BE2C (cell line): ENCODE results near the gene PARD3.

Source experiments
- DNase-seq: peaks from one replicate; pipeline ENCODE4 v3.0.0-alpha.2; 2020
- H3K27me3 ChIP-seq: fragments of 250-450 bp; sonication (Bioruptor Pico); 2 replicates; pipeline ENCODE4 v1.5.1; 2020; ENCODE audit warnings: mild to moderate bottlenecking
- H3K36me3 ChIP-seq: fragments of 250-450 bp; sonication (Bioruptor Pico); 2 replicates; pipeline ENCODE4 v1.5.1; 2020; ENCODE audit warnings: mild to moderate bottlenecking
- H3K4me1 ChIP-seq: fragments of 250-450 bp; sonication (Bioruptor Pico); 2 replicates; pipeline ENCODE4 v1.5.1; 2020
- H3K4me3 ChIP-seq: 2 replicates; pipeline ENCODE4 v1.5.1; 2011; ENCODE audit warnings: low read depth, low read length
- H3K9me3 ChIP-seq: fragments of 250-450 bp; sonication (Bioruptor Pico); 2 replicates; pipeline ENCODE4 v1.5.1; 2020
- CTCF ChIP-seq: IDR thresholded peaks from 2 replicates; pipeline ENCODE4 v1.5.1; 2012; ENCODE audit warnings: mild to moderate bottlenecking, low read depth, low read length

Gene PARD3

DNA sequence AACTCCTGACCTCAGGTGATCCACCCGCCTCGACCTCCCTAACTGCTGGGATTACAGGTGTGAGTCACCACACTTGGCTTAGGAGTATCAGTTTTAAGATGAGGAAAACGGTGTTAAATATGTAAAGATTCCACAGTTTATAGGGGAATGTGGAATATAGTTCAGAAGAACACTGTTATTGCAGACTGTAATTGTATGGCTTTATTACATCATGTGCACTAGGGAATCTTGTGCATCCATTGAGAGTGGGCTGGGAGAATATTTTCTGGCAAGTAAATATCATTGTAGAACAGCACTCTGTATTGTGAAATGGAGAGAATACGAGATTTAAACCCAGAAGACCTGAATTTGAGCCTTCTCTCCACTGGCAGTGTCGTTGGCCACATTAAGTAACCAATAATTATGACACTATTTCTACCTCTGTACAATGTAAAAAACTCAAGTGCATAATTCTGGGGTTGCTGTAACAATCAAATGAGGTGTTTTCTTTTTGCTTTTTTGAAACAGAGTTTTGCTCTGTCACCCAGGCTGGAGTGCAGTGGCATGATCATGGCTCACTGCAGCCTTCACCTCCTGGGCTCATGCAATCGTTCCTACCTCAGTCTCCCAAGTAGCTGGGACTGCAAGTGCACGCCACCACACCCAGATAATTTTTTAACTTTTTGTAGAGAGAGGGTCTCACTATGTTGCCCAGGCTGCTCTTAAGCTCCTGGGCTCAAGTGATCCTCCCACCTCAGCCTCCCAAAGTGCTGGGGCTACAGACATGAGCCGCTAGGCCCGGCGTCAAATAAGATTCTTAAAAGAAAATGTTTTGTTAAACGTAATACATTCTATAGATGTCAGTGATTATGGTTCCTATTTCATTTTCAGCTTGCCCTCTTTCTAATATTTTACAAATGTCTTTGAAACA, 12.0 kb upstream of the PARD3 start:
- no peak overlapping the region for H3K4me3 ChIP-seq
- no peak for TF ChIP-seq CTCF
- H3K4me1 ChIP-seq = no peaks in the 10 kb centered on the region
- DNase-seq = no peak
- H3K9me3 ChIP-seq = no peaks in the 10 kb centered on the region
- no peaks in the 10 kb centered on the region for H3K36me3 ChIP-seq
- H3K27me3 ChIP-seq = no peaks in the 10 kb centered on the region

DNA sequence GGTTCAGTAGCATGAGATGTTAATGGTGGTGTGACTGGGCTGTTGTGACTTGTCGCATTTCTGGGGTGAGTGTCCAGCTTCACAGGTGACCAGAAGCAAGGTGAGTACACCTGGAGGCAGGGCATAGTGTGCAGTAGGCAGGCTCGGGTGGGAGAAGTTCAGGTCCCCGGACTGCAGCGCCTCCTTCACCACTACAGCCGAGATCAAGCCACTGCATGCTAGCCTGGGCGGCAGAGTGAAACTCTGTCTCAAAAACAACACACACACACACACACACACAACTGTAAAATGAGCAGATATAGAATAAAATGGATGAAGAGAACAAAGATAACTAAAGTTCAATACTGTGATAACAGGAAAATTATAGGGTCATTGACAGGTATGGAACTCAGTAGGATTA, 11.1 kb upstream of the PARD3 start:
- no peak overlapping the region for H3K4me3 ChIP-seq
- H3K27me3 ChIP-seq = no peaks in the 10 kb centered on the region
- no peak for DNase-seq
- no peak for TF ChIP-seq CTCF
- H3K4me1 ChIP-seq = no peaks in the 10 kb centered on the region
- H3K36me3 ChIP-seq = no peaks in the 10 kb centered on the region
- no peaks in the 10 kb centered on the region for H3K9me3 ChIP-seq

GRCh38 chr10:34825414-34825813, 10.3 kb upstream of the PARD3 start:
- H3K4me3 ChIP-seq = no peak overlapping the region
- no peak for DNase-seq
- H3K9me3 ChIP-seq = no peaks in the 10 kb centered on the region
- TF ChIP-seq CTCF = no peak
- no peaks in the 10 kb centered on the region for H3K4me1 ChIP-seq
- no peaks in the 10 kb centered on the region for H3K27me3 ChIP-seq
- H3K36me3 ChIP-seq = no peaks in the 10 kb centered on the region

GRCh38 chr10:34824870-34825269, 9.8 kb upstream of the PARD3 start:
- no peak for TF ChIP-seq CTCF
- no peaks in the 10 kb centered on the region for H3K4me1 ChIP-seq
- H3K4me3 ChIP-seq = no peak overlapping the region
- H3K36me3 ChIP-seq = no peaks in the 10 kb centered on the region
- DNase-seq = no peak
- H3K27me3 ChIP-seq = no peaks in the 10 kb centered on the region
- no peaks in the 10 kb centered on the region for H3K9me3 ChIP-seq

DNA sequence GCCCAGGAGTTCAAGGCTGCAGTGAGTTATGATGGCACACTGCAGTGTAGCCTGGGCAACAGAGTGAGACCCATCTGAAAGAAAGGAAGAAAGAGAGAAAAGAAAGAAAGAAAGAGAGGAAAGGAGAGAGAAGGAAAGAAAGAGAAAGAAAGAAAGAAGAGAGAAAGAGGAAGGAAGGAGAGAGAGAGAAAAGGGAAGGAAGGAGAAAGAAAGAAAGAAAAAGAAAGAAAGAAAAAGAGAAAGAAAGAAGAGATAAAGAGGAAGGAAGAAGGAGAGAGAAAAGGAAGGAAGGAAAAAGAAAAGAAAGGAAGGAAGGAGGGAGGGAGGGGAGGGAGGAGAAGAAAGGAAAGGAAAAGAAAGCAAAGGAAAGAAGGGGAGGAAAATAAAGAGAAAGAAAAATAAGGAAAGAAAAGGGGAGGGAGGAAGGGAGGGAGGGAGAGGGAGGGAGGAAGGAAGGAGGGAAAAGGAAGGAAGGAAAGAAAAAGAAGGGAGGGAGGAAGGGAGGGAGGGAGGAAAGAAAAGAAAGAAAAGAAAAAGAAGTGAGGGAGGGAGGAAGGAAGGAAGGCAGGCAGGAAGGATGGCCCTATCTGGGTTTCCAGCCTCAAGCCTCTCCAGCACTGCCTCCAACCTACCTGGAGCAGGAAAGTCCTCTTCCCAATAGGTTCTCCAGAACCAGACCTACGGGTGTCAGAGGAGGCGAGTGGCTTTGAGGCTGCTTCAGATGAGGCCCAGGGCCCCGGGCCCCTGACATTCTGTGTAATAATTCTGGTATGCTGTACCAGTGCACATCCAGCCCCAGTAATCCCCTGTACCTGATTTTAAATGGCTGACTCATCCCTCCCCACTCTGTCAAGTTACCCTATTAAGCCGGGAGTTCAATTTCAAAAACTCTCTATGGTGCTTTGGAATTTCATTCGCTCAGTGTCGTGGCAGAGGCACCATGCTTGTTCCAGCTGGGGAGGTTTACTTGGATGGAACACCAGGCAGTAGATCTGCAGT, 6.8 kb upstream of the PARD3 start:
- no peak for DNase-seq
- no peak overlapping the region for H3K4me3 ChIP-seq
- TF ChIP-seq CTCF = no peak
- H3K4me1 ChIP-seq = no peaks in the 10 kb centered on the region
- H3K36me3 ChIP-seq = no peaks in the 10 kb centered on the region
- H3K9me3 ChIP-seq = no peaks in the 10 kb centered on the region
- H3K27me3 ChIP-seq = no peaks in the 10 kb centered on the region
